ENCODE results near the gene PRR35. TPM values are rescaled to one million over a fixed set of nuclear protein-coding genes. Genes with fewer than 3 reads are reported as not detected.

The PRR35 gene
- total RNA-seq, 6 experiments from 2014 or later: not detected

GRCh38 chr16:558298-559020 is 1.7 kb upstream of the PRR35 start:
- Mint-ChIP-seq H3K27me3 (ENCODE audit: insufficient read depth) (peaks cover 10% of the 10 kb centered on the region), H3K27ac (no peak overlapping the region), H3K4me1 (ENCODE audit: low read depth) (peaks cover 8% of the 10 kb centered on the region), H3K4me3 (no peak overlapping the region), H3K36me3 (ENCODE audit: low read depth) (no peaks in the 10 kb centered on the region), H3K9me3 (no peaks in the 10 kb centered on the region)
- TF ChIP-seq, protein P1, sequence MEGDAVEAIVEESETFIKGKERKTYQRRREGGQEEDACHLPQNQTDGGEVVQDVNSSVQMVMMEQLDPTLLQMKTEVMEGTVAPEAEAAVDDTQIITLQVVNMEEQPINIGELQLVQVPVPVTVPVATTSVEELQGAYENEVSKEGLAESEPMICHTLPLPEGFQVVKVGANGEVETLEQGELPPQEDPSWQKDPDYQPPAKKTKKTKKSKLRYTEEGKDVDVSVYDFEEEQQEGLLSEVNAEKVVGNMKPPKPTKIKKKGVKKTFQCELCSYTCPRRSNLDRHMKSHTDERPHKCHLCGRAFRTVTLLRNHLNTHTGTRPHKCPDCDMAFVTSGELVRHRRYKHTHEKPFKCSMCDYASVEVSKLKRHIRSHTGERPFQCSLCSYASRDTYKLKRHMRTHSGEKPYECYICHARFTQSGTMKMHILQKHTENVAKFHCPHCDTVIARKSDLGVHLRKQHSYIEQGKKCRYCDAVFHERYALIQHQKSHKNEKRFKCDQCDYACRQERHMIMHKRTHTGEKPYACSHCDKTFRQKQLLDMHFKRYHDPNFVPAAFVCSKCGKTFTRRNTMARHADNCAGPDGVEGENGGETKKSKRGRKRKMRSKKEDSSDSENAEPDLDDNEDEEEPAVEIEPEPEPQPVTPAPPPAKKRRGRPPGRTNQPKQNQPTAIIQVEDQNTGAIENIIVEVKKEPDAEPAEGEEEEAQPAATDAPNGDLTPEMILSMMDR (IDR thresholded peaks at IDR 0.05): no peak
- no peak for DNase-seq

DNA sequence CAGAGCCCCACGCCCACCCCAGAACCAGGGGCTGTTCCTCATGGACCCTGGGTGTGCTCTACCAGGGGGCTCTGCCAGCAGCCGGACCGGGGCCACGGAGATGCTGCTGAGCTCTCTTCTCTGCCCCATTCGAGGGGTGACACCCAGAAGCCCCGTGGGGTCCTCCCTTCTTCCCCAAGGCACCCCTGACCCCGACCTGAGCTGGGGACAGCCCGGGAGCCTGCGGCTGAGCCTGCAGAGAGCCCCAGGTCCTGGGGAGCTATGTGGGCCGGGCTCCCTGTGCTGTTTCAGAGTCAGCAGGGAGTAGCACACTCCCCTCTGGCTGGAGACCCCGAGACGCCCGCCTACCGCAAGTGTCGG is 1.2 kb upstream of the PRR35 start:
- Mint-ChIP-seq H3K9me3 (no peaks in the 10 kb centered on the region), H3K4me3 (no peak overlapping the region), H3K4me1 (ENCODE audit: low read depth) (peaks cover 8% of the 10 kb centered on the region), H3K27ac (no peak overlapping the region), H3K36me3 (ENCODE audit: low read depth) (no peaks in the 10 kb centered on the region), H3K27me3 (ENCODE audit: insufficient read depth) (peaks cover 10% of the 10 kb centered on the region)
- no peak for DNase-seq
- TF ChIP-seq, protein P1 (IDR thresholded peaks at IDR 0.05): no peak

- Mint-ChIP-seq H3K27me3 (ENCODE audit: insufficient read depth) (peaks cover 10% of the 10 kb centered on the region), H3K27ac (no peak overlapping the region), H3K4me3 (no peak overlapping the region), H3K9me3 (no peaks in the 10 kb centered on the region), H3K36me3 (ENCODE audit: low read depth) (no peaks in the 10 kb centered on the region), H3K4me1 (ENCODE audit: low read depth) (peaks cover 2% of the 10 kb centered on the region)
- TF ChIP-seq, protein P1 (IDR thresholded peaks at IDR 0.05): no peak
- DNase-seq: no peak
Observed at GRCh38 chr16:559411-560203, 587 bp upstream of the PRR35 start.

DNA sequence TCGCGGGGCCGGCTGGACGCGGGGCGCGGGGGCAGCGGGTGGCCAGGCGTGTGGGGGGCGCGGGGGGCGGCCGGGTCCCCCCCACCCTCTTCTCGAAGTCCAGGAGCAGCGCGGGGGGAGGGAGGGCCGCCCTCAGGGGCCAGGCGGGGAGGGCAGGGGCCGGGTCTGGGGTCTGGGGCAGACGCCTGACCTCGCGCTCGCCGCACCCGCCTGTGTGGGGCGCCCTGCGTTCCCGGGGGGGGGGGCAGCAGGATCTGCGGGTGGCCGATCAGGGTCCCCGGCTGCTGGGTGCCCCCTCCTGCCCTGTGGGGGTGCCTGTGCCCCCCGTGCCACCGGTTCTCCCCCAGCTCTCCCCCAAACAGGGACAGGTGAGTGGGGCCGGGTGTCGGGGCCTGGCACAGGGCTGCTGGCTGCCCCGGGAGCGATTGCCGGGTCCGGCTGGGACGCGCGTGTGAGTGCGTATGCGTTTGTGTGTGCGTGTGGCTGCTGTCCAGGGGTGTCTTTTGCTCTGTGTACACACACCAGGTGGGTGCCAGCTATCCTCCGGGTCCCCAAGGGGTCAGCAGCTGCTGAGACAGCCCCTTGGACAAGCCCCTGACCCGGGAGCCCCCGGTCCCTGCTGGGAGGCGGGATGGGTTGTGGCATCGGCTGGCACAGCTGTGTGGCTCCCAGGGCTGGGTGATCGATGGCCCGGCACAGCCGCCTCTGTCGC is 663 bp downstream of the PRR35 start:
- DNase-seq: no peak
- H3K4me1 Mint-ChIP-seq (ENCODE audit: low read depth): no peaks in the 10 kb centered on the region
- H3K27me3 Mint-ChIP-seq (ENCODE audit: insufficient read depth): peaks cover 10% of the 10 kb centered on the region
- TF ChIP-seq, protein P1 (IDR thresholded peaks at IDR 0.05): no peak
- H3K27ac Mint-ChIP-seq: no peak overlapping the region
- H3K4me3 Mint-ChIP-seq: no peak overlapping the region
- no peaks in the 10 kb centered on the region for H3K36me3 Mint-ChIP-seq (ENCODE audit: low read depth)
- H3K9me3 Mint-ChIP-seq: no peaks in the 10 kb centered on the region

DNA sequence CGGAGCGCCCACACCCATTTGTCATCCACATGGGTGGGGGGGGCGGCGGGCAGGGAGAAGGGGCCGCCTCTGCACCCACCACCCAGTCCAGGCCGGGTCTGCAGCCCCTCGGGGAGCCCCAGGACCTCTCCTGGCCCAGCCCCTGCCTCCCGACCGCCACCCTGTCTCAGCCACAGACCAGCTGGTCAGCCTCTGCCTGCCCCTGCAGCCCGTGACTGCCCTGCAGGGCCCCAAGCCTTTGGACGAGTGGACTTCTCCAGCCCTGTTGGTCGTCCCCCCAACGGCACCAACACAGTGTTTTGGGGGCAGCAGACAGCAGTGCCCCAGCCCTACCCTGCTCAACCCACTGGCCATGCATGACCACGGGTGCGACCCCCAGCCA is 1.2 kb downstream of the PRR35 start:
- TF ChIP-seq, protein P1 (IDR thresholded peaks at IDR 0.05): no peak
- no peak overlapping the region for H3K27ac Mint-ChIP-seq
- no peaks in the 10 kb centered on the region for H3K9me3 Mint-ChIP-seq
- H3K36me3 Mint-ChIP-seq (ENCODE audit: low read depth): no peaks in the 10 kb centered on the region
- H3K4me3 Mint-ChIP-seq: no peak overlapping the region
- H3K4me1 Mint-ChIP-seq (ENCODE audit: low read depth): no peaks in the 10 kb centered on the region
- DNase-seq: no peak
- peaks cover 10% of the 10 kb centered on the region for H3K27me3 Mint-ChIP-seq (ENCODE audit: insufficient read depth)
